CD14-positive monocyte (primary cell): Measurements from ENCODE around the gene GPR75. TPM values are rescaled to one million over a fixed set of nuclear protein-coding genes. Genes with fewer than 3 reads are reported as not detected.

Source experiments
- DNase-seq, 3 donors: peaks; one replicate each; pipeline ENCODE4 v3.0.0-alpha.2; 2011 to 2022
- H2AFZ ChIP-seq: 2 replicates; pipeline ENCODE4 v1.6.0; 2012; ENCODE audit warnings: mild to moderate bottlenecking, low read depth, low read length, inconsistent platforms; ENCODE audit not compliant: insufficient read depth, poor library complexity, severe bottlenecking
- H3K27ac ChIP-seq, 2 donors: 1 replicate in 1 of 2; 2 replicates in 1 of 2; pipeline ENCODE4 v1.5.1; 2012 to 2013; ENCODE audit warnings: low read length in 2 of 2, control low read depth in 1 of 2, inconsistent platforms in 1 of 2, low read depth in 1 of 2, mild to moderate bottlenecking in 1 of 2
- H3K27me3 ChIP-seq, 2 donors: one replicate each; pipeline versions ENCODE4 v1.6.0 to v1.6.1; 2011 to 2013; ENCODE audit warnings: low read length in 2 of 2; ENCODE audit not compliant: control insufficient read depth in 2 of 2, insufficient read depth in 2 of 2
- H3K36me3 ChIP-seq, 2 donors: replicated peaks in 1 of 2; 1 replicate in 1 of 2; 2 replicates in 1 of 2; pipeline versions ENCODE4 v1.5.1 to v1.6.1; 2012 to 2013; ENCODE audit warnings: low read length in 2 of 2, control low read depth in 1 of 2, inconsistent platforms in 1 of 2, mild to moderate bottlenecking in 1 of 2; ENCODE audit not compliant: insufficient read depth in 2 of 2, control insufficient read depth in 1 of 2
- H3K4me1 ChIP-seq, 2 donors: 1 replicate in 1 of 2; 2 replicates in 1 of 2; pipeline versions ENCODE4 v1.5.1 to v1.6.1; 2012 to 2013; ENCODE audit warnings: low read length in 2 of 2, control low read depth in 1 of 2, inconsistent platforms in 1 of 2, mild to moderate bottlenecking in 1 of 2, moderate library complexity in 1 of 2; ENCODE audit not compliant: insufficient read depth in 2 of 2, control insufficient read depth in 1 of 2
- H3K4me2 ChIP-seq: replicated peaks from 2 replicates; pipeline ENCODE3; 2012; ENCODE audit warnings: low read length, moderate library complexity, mild to moderate bottlenecking; ENCODE audit not compliant: poor library complexity, severe bottlenecking; ENCODE audit errors: extremely low read depth
- H3K4me3 ChIP-seq, 3 experiments: fragments of 200-600 bp in 1 of 3; sonication (generic) in 1 of 3; replicated peaks in 1 of 3; 1 replicate in 2 of 3; 2 replicates in 1 of 3; pipeline ENCODE4 v1.5.1; 2011 to 2013; ENCODE audit warnings: low read length in 3 of 3, mild to moderate bottlenecking in 3 of 3, control low read depth in 2 of 3, low read depth in 2 of 3, inconsistent platforms in 1 of 3, moderate library complexity in 1 of 3
- H3K79me2 ChIP-seq: 2 replicates; pipeline ENCODE4 v1.6.0; 2012; ENCODE audit warnings: mild to moderate bottlenecking, control low read depth, inconsistent platforms, low read length, moderate library complexity; ENCODE audit not compliant: insufficient read depth
- H3K9ac ChIP-seq: 2 replicates; pipeline ENCODE4 v1.6.0; 2017; ENCODE audit warnings: low read length, mild to moderate bottlenecking; ENCODE audit not compliant: insufficient read depth, poor library complexity, severe bottlenecking
- H3K9me3 ChIP-seq, 2 donors: replicated peaks in 1 of 2; 1 replicate in 1 of 2; 2 replicates in 1 of 2; pipeline versions ENCODE4 v1.5.1 to v1.6.1; 2012 to 2013; ENCODE audit warnings: low read length in 2 of 2, control low read depth in 1 of 2; ENCODE audit not compliant: control insufficient read depth in 1 of 2, insufficient read depth in 1 of 2
- H4K20me1 ChIP-seq: 2 replicates; pipeline ENCODE4 v1.6.0; 2012; ENCODE audit warnings: mild to moderate bottlenecking, low read length, control low read depth, moderate library complexity; ENCODE audit not compliant: insufficient read depth
- H3K27ac Mint-ChIP-seq, 7 donors: one replicate each; pipeline ENCODE4 v1.8.0; 2020; ENCODE audit warnings: mild to moderate bottlenecking in 7 of 7, mixed read lengths in 7 of 7, moderate library complexity in 6 of 7, inconsistent platforms in 2 of 7
- H3K27me3 Mint-ChIP-seq, 3 donors: one replicate each; pipeline ENCODE4 v1.8.0; 2021 to 2022; ENCODE audit warnings: low read depth in 3 of 3, mild to moderate bottlenecking in 3 of 3, mixed read lengths in 3 of 3, moderate library complexity in 3 of 3, inconsistent platforms in 1 of 3
- H3K36me3 Mint-ChIP-seq, 2 donors: one replicate each; pipeline ENCODE4 v1.8.0; 2020; ENCODE audit warnings: mixed read lengths in 2 of 2, inconsistent platforms in 1 of 2, mild to moderate bottlenecking in 1 of 2
- H3K4me1 Mint-ChIP-seq: one replicate; pipeline ENCODE4 v1.8.0; 2020; ENCODE audit warnings: mild to moderate bottlenecking, mixed read lengths
- H3K4me3 Mint-ChIP-seq, 2 donors: one replicate each; pipeline ENCODE4 v1.8.0; 2020; ENCODE audit warnings: mild to moderate bottlenecking in 2 of 2, mixed read lengths in 2 of 2, moderate library complexity in 1 of 2
- H3K9me3 Mint-ChIP-seq, 7 donors: one replicate each; pipeline ENCODE4 v1.8.0; 2020 to 2022; ENCODE audit warnings: mixed read lengths in 7 of 7, mild to moderate bottlenecking in 6 of 7, moderate library complexity in 6 of 7, inconsistent platforms in 2 of 7
- CTCF ChIP-seq: fragments of 200-600 bp; IDR thresholded peaks from one replicate; pipeline ENCODE4 v1.8.0; 2022; ENCODE audit warnings: antibody characterized with exemption, mild to moderate bottlenecking
- WGBS: methylation state at CpG from one replicate; pipeline ENCODE4 v1.1.5; 2013; ENCODE audit warnings: missing lambda C conversion rate; ENCODE audit not compliant: insufficient coverage; 5-methylcytosine and 5-hydroxymethylcytosine counted together
- intact Hi-C, 2 donors: fragments of 100-400 bp; cut with micrococcal nuclease; formaldehyde crosslinking; loops; one replicate each; pipeline versions ENCODE4 v1.15.0 to v1.15.1; 2023
- polyA plus RNA-seq, 3 donors: library from polyadenylated mRNA; depleted of rRNA in 1 of 3; unstranded in 2 of 3; stranded (reverse) in 1 of 3; fragments of 300-500 nt in 2 of 3; fragments of >200 nt in 1 of 3; fragmentation: Illumina TruSeq in 2 of 3; gene quantifications; 1 replicate in 2 of 3; 2 replicates in 1 of 3; pipeline ENCODE4 v1.2.3, GENCODE V29; 2012 to 2021

GPR75 gene
- polyA plus RNA-seq, 3 donors: 2.2 TPM; not detected in 2

GRCh38 chr2:53829273-53829979 is 30.3 kb downstream of the GPR75 start:
- Mint-ChIP-seq H3K9me3 (peaks cover 0 to 1% (median 0%) of the 10 kb centered on the region in 7 donors), H3K27me3 (peaks cover 0 to 4% (median 0%) of the 10 kb centered on the region in 3 donors), H3K36me3 (peaks cover 4 to 5% of the 10 kb centered on the region in 2 donors), H3K27ac (no peak overlapping the region), H3K4me3 (no peak overlapping the region), H3K4me1 (no peaks in the 10 kb centered on the region)
- Histone ChIP-seq H3K9me3 (no peaks in the 10 kb centered on the region), H3K4me2 (no peak overlapping the region), H3K27ac (no peak overlapping the region), H3K36me3 (no peaks in the 10 kb centered on the region), H3K9ac (no peak overlapping the region), H2AFZ (no peak overlapping the region), H4K20me1 (no peaks in the 10 kb centered on the region), H3K27me3 (no peaks in the 10 kb centered on the region), H3K79me2 (no peaks in the 10 kb centered on the region), H3K4me3 (no peak overlapping the region), H3K4me1 (no peaks in the 10 kb centered on the region)
- no peak for TF ChIP-seq CTCF
- intact Hi-C loops: no loop called here
- WGBS: 91% methylated on average over 9 of the region's 11 CpGs
- DNase-seq: no peak

GRCh38 chr2:53828331-53828730 is 31.4 kb downstream of the GPR75 start:
- Histone ChIP-seq H2AFZ (no peak overlapping the region), H3K9me3 (no peaks in the 10 kb centered on the region), H3K9ac (no peak overlapping the region), H3K79me2 (no peaks in the 10 kb centered on the region), H4K20me1 (no peaks in the 10 kb centered on the region), H3K27me3 (no peaks in the 10 kb centered on the region), H3K4me3 (no peak overlapping the region), H3K36me3 (no peaks in the 10 kb centered on the region), H3K4me2 (no peak overlapping the region), H3K4me1 (no peaks in the 10 kb centered on the region), H3K27ac (no peak overlapping the region)
- H3K36me3 Mint-ChIP-seq: peaks cover 4 to 5% of the 10 kb centered on the region in 2 donors
- no peak overlapping the region for H3K27ac Mint-ChIP-seq
- H3K4me1 Mint-ChIP-seq: no peaks in the 10 kb centered on the region
- WGBS: no CpG with 5 or more reads among the region's 4 CpGs
- intact Hi-C loops: no loop called here
- DNase-seq: no peak
- H3K27me3 Mint-ChIP-seq: peaks cover 0 to 4% (median 0%) of the 10 kb centered on the region in 3 donors
- peaks cover 0 to 1% (median 0%) of the 10 kb centered on the region in 7 donors for H3K9me3 Mint-ChIP-seq
- TF ChIP-seq CTCF: no peak
- H3K4me3 Mint-ChIP-seq: no peak overlapping the region
